Karpas-422 (cell line): ENCODE data around the gene PPIAL4G. TPM values are rescaled to one million over a fixed set of nuclear protein-coding genes. Genes with fewer than 3 reads are reported as not detected.
"Not testable (repeated sequence)": the region's sequence is repeated elsewhere in the genome, so short reads cannot be mapped to it uniquely, and the experiment has no call there.

Experiments
- DNase-seq: peaks from one replicate; pipeline ENCODE4 v3.0.0-alpha.2; 2015
- H2AFZ ChIP-seq: fragments of 200-600 bp; sonication (generic); 2 replicates; pipeline ENCODE4 v1.6.1; 2014; ENCODE audit warnings: antibody characterized with exemption, low read length, mixed read lengths
- H3K27ac ChIP-seq: fragments of 200-600 bp; sonication (generic); 2 replicates; pipeline ENCODE4 v1.5.1; 2014; ENCODE audit warnings: mild to moderate bottlenecking, low read length, moderate library complexity
- H3K27me3 ChIP-seq: fragments of 200-600 bp; sonication (generic); 2 replicates; pipeline ENCODE4 v1.6.1; 2014; ENCODE audit warnings: low read length, mixed read lengths
- H3K36me3 ChIP-seq: fragments of 200-600 bp; sonication (generic); 2 replicates; pipeline ENCODE4 v1.6.1; 2014; ENCODE audit warnings: low read length, mixed read lengths; ENCODE audit not compliant: insufficient read depth
- H3K4me1 ChIP-seq: fragments of 200-600 bp; sonication (generic); 2 replicates; pipeline ENCODE4 v1.6.1; 2014; ENCODE audit warnings: mild to moderate bottlenecking, low read length, mixed read lengths
- H3K4me2 ChIP-seq: fragments of 200-600 bp; sonication (generic); 2 replicates; pipeline ENCODE4 v1.6.1; 2014; ENCODE audit warnings: low read length, low read depth, mild to moderate bottlenecking; ENCODE audit not compliant: poor library complexity, severe bottlenecking
- H3K4me3 ChIP-seq: fragments of 200-600 bp; sonication (generic); 2 replicates; pipeline ENCODE4 v1.5.1; 2014; ENCODE audit warnings: mild to moderate bottlenecking, antibody characterized with exemption, low read length, mixed read lengths
- H3K79me2 ChIP-seq: fragments of 200-600 bp; sonication (generic); 2 replicates; pipeline ENCODE4 v1.6.1; 2014; ENCODE audit warnings: mild to moderate bottlenecking, low read length, mixed read lengths
- H3K9ac ChIP-seq: fragments of 200-600 bp; sonication (generic); 2 replicates; pipeline ENCODE4 v1.6.0; 2014; ENCODE audit warnings: low read length
- H3K9me2 ChIP-seq: fragments of 200-600 bp; sonication (generic), shearing (Covaris generic); replicated peaks from 2 replicates; pipeline ENCODE4 v1.6.0; 2014; ENCODE audit warnings: mild to moderate bottlenecking, low read length, moderate library complexity; ENCODE audit not compliant: insufficient read depth
- H3K9me3 ChIP-seq: fragments of 300-700, 200-600 bp; sonication (generic); 2 replicates; pipeline ENCODE4 v1.6.1; 2014; ENCODE audit warnings: low read length, mixed read lengths
- H4K20me1 ChIP-seq: fragments of 200-600 bp; sonication (generic); 2 replicates; pipeline ENCODE4 v1.6.1; 2014; ENCODE audit warnings: mild to moderate bottlenecking, antibody characterized with exemption, low read length, low read depth; ENCODE audit not compliant: insufficient read depth
- total RNA-seq: library from RNA; depleted of rRNA; stranded (reverse); fragments of >200 nt; shearing (Covaris generic); gene quantifications from 2 replicates; pipeline ENCODE4 v1.2.3, GENCODE V29; 2014; ENCODE audit warnings: low replicate concordance; rRNA removed

PPIAL4G gene
- total RNA-seq: not detected in 2 replicates

DNA sequence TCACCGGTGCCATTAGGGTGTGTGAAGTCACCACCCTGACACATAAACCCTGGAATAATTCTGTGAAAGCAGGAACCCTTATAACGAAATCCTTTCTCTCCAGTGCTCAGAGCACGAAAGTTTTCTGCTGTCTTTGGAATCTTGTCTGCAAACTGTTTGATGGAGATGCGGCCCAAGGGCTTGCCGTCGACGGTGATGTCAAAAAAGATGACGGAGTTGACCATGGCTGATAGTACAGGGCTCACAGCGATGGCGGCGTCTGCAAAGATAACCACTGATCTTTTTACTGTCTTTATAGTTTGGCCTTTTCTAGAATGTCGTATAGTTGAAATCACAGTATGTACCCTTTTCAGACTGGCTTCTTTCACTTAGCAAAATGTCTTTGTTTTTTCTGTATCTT, at the start of gene PPIAL4G:
Gene PPIAL4G, minus strand, starts transcription at position 274 of the 400 bp plus-strand sequence. Its CDS starts 50 bp downstream, at position 224.
- H2AFZ ChIP-seq, H3K4me3 ChIP-seq, H3K9me2 ChIP-seq, DNase-seq, H3K9me3 ChIP-seq, H3K4me1 ChIP-seq, H3K27me3 ChIP-seq, H3K36me3 ChIP-seq, H4K20me1 ChIP-seq, H3K79me2 ChIP-seq, H3K9ac ChIP-seq, H3K4me2 ChIP-seq, H3K27ac ChIP-seq: not testable (repeated sequence)

DNA sequence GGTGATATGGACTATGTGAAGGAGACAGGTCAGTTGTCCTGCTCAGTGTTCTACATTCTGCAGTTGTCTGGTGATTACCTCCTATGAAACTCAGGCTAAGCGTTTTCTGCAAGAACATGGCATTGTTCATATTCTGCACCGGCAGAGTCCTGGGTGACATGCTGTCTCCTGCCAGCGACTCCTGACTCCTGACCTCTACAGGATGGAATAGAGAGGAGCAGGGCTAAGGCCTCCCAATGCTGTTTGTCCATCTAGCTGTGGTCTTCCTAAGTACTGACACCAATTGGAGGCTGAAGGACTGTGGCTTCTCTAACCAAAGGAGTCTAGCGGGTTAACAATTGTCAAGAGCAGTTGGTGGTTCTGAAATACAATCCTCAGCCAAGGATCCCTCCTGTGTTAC, 49.1 kb upstream of the PPIAL4G start:
- H3K4me3 ChIP-seq, H2AFZ ChIP-seq, H3K9ac ChIP-seq, H3K9me3 ChIP-seq, DNase-seq, H3K9me2 ChIP-seq, H3K36me3 ChIP-seq, H3K27me3 ChIP-seq, H3K4me2 ChIP-seq, H4K20me1 ChIP-seq, H3K27ac ChIP-seq, H3K79me2 ChIP-seq, H3K4me1 ChIP-seq: not testable (repeated sequence)

GRCh38 chr1:148529101-148529567, 46.0 kb upstream of the PPIAL4G start:
- not testable (repeated sequence) for H3K9me2 ChIP-seq, H3K9ac ChIP-seq, H3K4me1 ChIP-seq, H4K20me1 ChIP-seq, DNase-seq, H2AFZ ChIP-seq, H3K27ac ChIP-seq, H3K4me3 ChIP-seq, H3K9me3 ChIP-seq, H3K4me2 ChIP-seq, H3K36me3 ChIP-seq, H3K27me3 ChIP-seq, H3K79me2 ChIP-seq

DNA sequence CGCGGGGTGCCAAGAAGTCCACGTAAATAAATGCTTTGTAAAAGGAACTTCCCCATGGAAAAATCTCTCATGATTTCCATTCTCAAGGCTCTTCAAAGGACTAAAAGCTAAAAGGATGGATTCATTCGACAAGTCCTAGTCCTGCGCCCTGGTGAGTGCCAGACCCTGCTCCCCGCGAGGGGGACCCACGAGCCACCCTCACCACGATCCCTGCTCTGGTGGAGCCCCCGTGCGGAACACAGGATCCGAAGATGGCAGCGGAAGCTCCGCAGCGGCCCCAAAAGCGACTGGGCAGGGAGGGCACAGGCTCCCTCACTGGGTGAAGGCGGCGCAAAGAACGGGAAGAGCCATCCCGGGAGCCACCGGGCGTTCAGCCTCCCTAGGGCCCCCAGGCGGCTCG, 45.5 kb upstream of the PPIAL4G start:
- not testable (repeated sequence) for H4K20me1 ChIP-seq, H3K27me3 ChIP-seq, H3K4me3 ChIP-seq, H3K4me2 ChIP-seq, H3K27ac ChIP-seq, H3K4me1 ChIP-seq, H2AFZ ChIP-seq, H3K9me3 ChIP-seq, H3K79me2 ChIP-seq, H3K9ac ChIP-seq, H3K36me3 ChIP-seq, DNase-seq, H3K9me2 ChIP-seq

DNA sequence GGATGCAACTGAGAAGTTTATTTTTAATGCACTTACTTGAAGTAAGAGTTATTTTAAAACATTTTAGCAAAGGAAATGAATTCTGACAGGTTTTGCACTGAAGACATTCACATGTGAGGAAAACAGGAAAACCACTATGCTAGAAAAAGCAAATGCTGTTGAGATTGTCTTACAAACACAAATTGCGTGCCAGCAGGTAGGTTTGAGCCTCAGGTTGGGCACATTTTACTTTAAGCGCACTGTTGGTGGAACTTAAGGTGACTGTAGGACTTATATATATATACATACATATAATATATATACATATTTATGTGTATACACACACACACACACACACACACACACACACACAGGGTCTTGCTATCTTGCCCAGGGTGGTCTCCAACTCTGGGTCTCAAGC, 43.5 kb upstream of the PPIAL4G start:
- not testable (repeated sequence) for H3K27me3 ChIP-seq, H4K20me1 ChIP-seq, H3K36me3 ChIP-seq, DNase-seq, H3K4me2 ChIP-seq, H3K79me2 ChIP-seq, H3K4me3 ChIP-seq, H3K9me2 ChIP-seq, H3K9me3 ChIP-seq, H3K4me1 ChIP-seq, H3K9ac ChIP-seq, H2AFZ ChIP-seq, H3K27ac ChIP-seq

DNA sequence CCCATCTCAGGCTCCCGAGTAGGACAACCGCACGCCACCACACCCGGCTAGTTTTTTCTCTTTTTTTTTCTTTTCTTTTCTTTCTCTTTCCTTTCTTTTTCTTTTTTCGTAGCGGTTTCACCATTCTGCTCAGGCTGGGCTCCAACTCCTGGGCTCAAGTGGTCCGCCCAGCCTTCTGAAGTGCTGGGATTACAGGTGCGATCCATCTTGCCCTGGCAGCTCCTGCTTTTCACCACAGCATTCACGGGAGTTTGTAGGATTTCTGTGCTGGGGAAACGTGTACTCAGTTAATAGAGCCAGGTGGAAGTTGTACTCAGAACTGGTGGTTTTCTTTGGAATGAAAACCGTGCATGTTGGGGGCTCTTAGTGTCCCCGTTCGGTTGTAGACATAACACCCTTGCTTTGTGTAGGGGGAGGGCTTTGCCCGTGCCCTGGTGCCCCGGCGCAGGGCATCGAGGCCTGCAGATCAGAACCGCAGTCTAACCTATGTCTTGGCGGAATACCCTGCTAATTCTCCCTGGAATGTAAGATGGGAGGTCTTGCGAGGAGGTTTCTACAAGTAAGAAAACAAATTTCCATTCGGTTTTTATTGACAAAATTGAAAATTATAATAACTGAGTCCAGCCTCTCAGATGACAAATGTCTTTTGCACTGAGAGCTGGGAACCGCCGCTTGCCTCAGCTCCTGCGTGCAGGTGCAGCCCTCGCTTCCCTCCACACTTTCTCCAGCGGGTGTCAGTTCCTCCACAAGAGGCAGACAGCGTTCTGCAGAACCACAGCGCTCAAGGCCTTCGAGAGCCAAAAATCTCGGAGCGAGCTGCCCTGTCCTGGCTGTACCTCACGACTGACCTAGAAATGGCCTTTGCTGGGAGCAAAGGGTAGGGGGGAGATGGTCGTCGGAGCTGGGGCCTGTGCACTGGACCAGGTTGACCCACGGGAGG, 40.4 kb upstream of the PPIAL4G start:
- not testable (repeated sequence) for H3K36me3 ChIP-seq, H3K4me1 ChIP-seq, DNase-seq, H3K27me3 ChIP-seq, H3K9me3 ChIP-seq, H3K27ac ChIP-seq, H3K9me2 ChIP-seq, H3K4me3 ChIP-seq, H4K20me1 ChIP-seq, H3K9ac ChIP-seq, H2AFZ ChIP-seq, H3K79me2 ChIP-seq
- H3K4me2 ChIP-seq: peak overlapping the region; percentile 35

GRCh38 chr1:148522561-148523204, 39.6 kb upstream of the PPIAL4G start:
- H2AFZ ChIP-seq, H3K27me3 ChIP-seq, H3K36me3 ChIP-seq, H3K4me3 ChIP-seq, H3K9me3 ChIP-seq, H4K20me1 ChIP-seq, H3K79me2 ChIP-seq, H3K4me1 ChIP-seq, H3K9me2 ChIP-seq, H3K27ac ChIP-seq: not testable (repeated sequence)
- Histone ChIP-seq H3K9ac (peak overlapping the region; percentile 52; the same call in 1 of the 2 replicates), H3K4me2 (peak overlapping the region; percentile 35)
- DNase-seq: peak; percentile 96

- not testable (repeated sequence) for H3K27ac ChIP-seq, H3K79me2 ChIP-seq, H3K4me1 ChIP-seq, H3K9ac ChIP-seq, H3K36me3 ChIP-seq, H3K9me2 ChIP-seq, H2AFZ ChIP-seq, H3K9me3 ChIP-seq, H3K4me2 ChIP-seq, H4K20me1 ChIP-seq, H3K27me3 ChIP-seq, H3K4me3 ChIP-seq
- peak; percentile 93 for DNase-seq
These were observed 39.0 kb upstream of the PPIAL4G start for GRCh38 chr1:148522072-148522471.
